Measurements from ENCODE around the gene DPH7. TPM values are rescaled to one million over a fixed set of nuclear protein-coding genes. Genes with fewer than 3 reads are reported as not detected.
A peak's percentile ranks its signal among the peaks of the same experiment; 100 is the strongest.
"Not testable (repeated sequence)": the region's sequence is repeated elsewhere in the genome, so short reads cannot be mapped to it uniquely, and the experiment has no call there.

The DPH7 gene
- 10 to 100 TPM; 38.2 to 64.2 (median 44.7) TPM for polyA plus RNA-seq (ENCODE audit: insufficient read length in 3 of 3)
- long read RNA-seq, donor 1, partial matches to known transcripts: 0 of 2 reads
- long read RNA-seq, donor 1, other reads (novel, unspliced or antisense): 0 of 2 reads
- long read RNA-seq, donor 2, partial matches to known transcripts: 0 of 4 reads
- long read RNA-seq, donor 2, other reads (novel, unspliced or antisense): 0 of 4 reads
- long read RNA-seq, donor 3, transcript DPH7-201 (9 exons, 1,847 nt): major isoform, 6 of 25 reads
- long read RNA-seq, donor 3, partial matches to known transcripts: 13 of 25 reads
- long read RNA-seq, donor 3, other reads (novel, unspliced or antisense): 5 of 25 reads
- long read RNA-seq, donor 4, partial matches to known transcripts: 0 of 3 reads
- long read RNA-seq, donor 4, other reads (novel, unspliced or antisense): 0 of 3 reads
- long read RNA-seq, donor 5: 0 reads
- long read RNA-seq, donor 6, partial matches to known transcripts: 15 of 17 reads
- long read RNA-seq, donor 6, other reads (novel, unspliced or antisense): 0 of 17 reads
- long read RNA-seq, donor 7, partial matches to known transcripts: 0 of 4 reads
- long read RNA-seq, donor 7, other reads (novel, unspliced or antisense): 0 of 4 reads
- long read RNA-seq, donor 8, partial matches to known transcripts: 0 of 4 reads
- long read RNA-seq, donor 8, other reads (novel, unspliced or antisense): 0 of 4 reads
- long read RNA-seq, donor 9, transcript DPH7-201 (9 exons, 1,847 nt): major isoform, 6 of 13 reads
- long read RNA-seq, donor 9, partial matches to known transcripts: 6 of 13 reads
- long read RNA-seq, donor 9, other reads (novel, unspliced or antisense): 0 of 13 reads
- long read RNA-seq, donor 10, partial matches to known transcripts: 0 of 5 reads
- long read RNA-seq, donor 10, other reads (novel, unspliced or antisense): 0 of 5 reads
- long read RNA-seq, donor 11, partial matches to known transcripts: 0 of 2 reads
- long read RNA-seq, donor 11, other reads (novel, unspliced or antisense): 0 of 2 reads
- long read RNA-seq, donor 12, partial matches to known transcripts: 0 of 4 reads
- long read RNA-seq, donor 12, other reads (novel, unspliced or antisense): 0 of 4 reads
- long read RNA-seq, donor 13: 0 reads
- long read RNA-seq, donor 14, partial matches to known transcripts: 11 of 15 reads
- long read RNA-seq, donor 14, other reads (novel, unspliced or antisense): 0 of 15 reads
- long read RNA-seq, donor 15, partial matches to known transcripts: 0 of 2 reads
- long read RNA-seq, donor 15, other reads (novel, unspliced or antisense): 0 of 2 reads
- long read RNA-seq, donor 16, transcript DPH7-201 (9 exons, 1,847 nt): major isoform, 8 of 12 reads
- long read RNA-seq, donor 16, partial matches to known transcripts: 0 of 12 reads
- long read RNA-seq, donor 16, other reads (novel, unspliced or antisense): 0 of 12 reads

DNA sequence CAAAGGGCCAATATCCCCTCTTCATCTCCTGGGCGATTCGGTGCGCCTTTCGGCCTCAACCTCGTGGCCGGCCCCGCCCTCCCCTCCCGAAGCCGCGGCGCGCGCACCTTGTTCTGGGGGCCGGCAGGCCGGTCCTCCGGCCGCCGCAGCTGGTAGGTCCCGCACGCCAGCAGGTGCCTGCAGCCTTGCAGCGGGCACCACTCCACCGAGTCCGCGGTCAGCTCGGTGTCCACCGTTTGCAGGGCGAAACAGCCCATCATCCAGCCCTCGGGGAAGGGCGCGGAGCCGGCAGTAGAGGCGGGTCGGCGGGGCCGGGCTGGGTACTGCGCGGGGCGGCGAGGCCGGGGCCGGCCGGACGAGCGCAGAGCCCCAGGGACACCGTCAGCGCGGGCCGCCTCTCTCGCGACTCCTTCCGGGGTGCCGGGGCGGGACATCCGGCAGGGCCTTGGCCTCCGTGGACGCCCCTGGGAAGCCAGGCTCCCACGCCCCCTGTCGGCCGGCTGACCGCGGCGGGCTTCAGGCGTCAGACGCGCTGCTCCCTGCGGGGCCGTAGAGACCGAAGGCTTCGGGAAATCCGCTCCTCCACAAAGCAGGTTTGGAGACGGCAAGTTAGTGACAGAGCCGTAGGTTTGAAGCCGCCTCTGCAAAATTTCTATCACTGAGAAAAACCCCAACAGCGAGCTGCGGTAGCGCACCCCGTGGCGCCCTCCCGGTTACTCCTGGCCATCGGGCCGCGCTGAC is at the start of gene DPH7:
DPH7 (minus strand) TSS at position 408 of the 741 bp plus-strand sequence; CDS start at position 260, 148 bp downstream.
- DNase-seq (ENCODE audit: extremely low read depth in 1 of 11, low read depth in 9 of 11, low spot score in 4 of 11): peak; percentile 70 to 94 (median 88)

- not testable (repeated sequence) for DNase-seq (ENCODE audit: extremely low read depth in 1 of 11, low read depth in 9 of 11, low spot score in 4 of 11)
Observed at GRCh38 chr9:137627406-137627805, 48.7 kb upstream of the DPH7 start.

DNA sequence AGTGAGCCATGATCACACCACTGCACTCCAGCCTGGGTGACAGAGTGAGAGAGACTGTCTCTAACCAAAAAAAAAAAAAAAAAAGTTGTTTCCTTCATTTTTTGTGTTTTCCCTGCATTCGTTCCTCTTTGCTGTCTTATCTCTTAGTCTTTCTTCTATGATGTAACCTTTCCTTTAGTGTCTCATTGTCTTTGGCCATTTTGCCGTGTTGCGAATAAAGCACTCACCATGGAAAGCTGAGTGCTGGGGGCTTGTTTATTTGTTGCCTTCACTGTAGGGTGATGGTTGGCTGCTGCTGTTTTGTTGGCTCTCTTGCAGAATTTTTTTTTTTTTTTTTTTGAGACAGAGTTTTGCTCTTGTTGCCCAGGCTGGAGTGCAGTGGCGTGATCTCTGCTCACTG is 47.7 kb upstream of the DPH7 start:
- no peak for DNase-seq (ENCODE audit: extremely low read depth in 1 of 11, low read depth in 9 of 11, low spot score in 4 of 11)

- not testable (repeated sequence) for DNase-seq (ENCODE audit: extremely low read depth in 1 of 11, low read depth in 9 of 11, low spot score in 4 of 11)
Observed at GRCh38 chr9:137622211-137622610, 43.5 kb upstream of the DPH7 start.

- no peak for DNase-seq (ENCODE audit: extremely low read depth in 1 of 11, low read depth in 9 of 11, low spot score in 4 of 11)
Observed at GRCh38 chr9:137621131-137621757, 42.5 kb upstream of the DPH7 start.

DNA sequence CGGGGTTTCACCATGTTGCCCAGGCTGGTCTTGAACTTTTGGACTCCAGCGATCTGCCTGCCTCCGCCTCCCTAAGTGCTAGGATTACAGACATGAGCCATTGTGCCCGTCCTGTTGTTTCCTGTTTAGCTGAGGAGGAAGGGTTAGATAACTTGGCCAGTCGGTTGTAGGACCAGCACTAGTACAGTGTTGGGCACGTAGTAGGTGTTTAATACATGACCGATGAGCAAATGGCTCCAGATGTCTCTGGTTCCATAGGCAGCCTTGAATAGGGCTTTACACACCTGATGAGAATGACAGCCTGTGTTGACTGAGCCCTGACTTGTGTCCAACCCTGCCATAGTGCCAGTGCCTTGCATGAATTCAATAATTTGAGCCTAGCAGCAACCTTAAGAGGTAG is 41.9 kb upstream of the DPH7 start:
- no peak for DNase-seq (ENCODE audit: extremely low read depth in 1 of 11, low read depth in 9 of 11, low spot score in 4 of 11)

DNA sequence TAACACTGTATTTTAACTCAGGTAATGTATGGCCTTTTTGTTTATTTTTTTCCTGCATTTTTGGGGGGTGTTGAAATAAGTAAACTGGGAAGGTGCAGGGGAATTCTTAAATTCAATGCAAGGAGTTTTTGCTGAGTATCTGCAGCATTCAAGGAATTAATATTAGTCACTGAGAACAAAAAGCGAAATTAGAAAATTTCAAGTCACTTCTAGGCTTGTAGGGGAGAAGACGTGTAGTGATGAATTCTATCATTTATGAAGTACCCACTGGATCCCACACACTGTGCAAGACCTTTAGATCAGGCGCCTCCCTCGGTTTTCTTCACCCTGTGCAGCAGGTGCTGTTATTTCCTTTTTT is 41.3 kb upstream of the DPH7 start:
- DNase-seq (ENCODE audit: extremely low read depth in 1 of 11, low read depth in 9 of 11, low spot score in 4 of 11): no peak

- no peak for DNase-seq (ENCODE audit: extremely low read depth in 1 of 11, low read depth in 9 of 11, low spot score in 4 of 11)
Observed at GRCh38 chr9:137619240-137620047, 40.7 kb upstream of the DPH7 start.

GRCh38 chr9:137618105-137619067 is 39.7 kb upstream of the DPH7 start, which contains the start of gene EHMT1:
TSS of gene EHMT1 (plus strand) at chr9:137619005. CDS start at chr9:137619029, 24 bp downstream.
- DNase-seq (ENCODE audit: extremely low read depth in 1 of 11, low read depth in 9 of 11, low spot score in 4 of 11): peak in 10 of 11 donors; percentile 61 to 89 (median 83)

DNA sequence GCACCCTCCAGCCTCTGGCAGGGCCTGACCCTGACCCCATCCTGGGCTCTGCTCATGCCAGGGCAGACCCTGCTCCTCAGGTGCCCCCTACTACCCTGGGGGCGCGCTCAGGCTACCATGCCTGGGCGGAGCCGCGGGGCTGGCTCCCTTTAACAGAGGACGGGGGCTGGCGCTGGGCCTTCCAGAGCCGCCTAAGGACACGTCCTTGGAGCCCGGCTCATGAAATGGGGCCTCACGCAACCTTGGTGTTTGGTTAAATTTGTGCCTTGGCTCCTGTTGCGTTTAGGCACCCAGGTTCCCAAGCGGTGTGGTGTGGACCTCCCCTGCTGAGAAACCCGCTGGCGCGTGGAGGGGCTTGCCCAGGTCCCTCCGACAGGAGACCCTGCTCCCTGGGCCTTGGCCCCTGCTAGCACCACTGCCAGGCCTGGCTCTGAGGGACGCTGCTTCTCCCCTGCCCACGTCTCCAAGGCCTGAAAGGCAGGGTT is 36.7 kb upstream of the DPH7 start:
- DNase-seq (ENCODE audit: extremely low read depth in 1 of 11, low read depth in 9 of 11, low spot score in 4 of 11): no peak

GRCh38 chr9:137614631-137615386 is 36.1 kb upstream of the DPH7 start:
- DNase-seq (ENCODE audit: extremely low read depth in 1 of 11, low read depth in 9 of 11, low spot score in 4 of 11): no peak

GRCh38 chr9:137613738-137614523 is 35.2 kb upstream of the DPH7 start:
- DNase-seq (ENCODE audit: extremely low read depth in 1 of 11, low read depth in 9 of 11, low spot score in 4 of 11): no peak

DNA sequence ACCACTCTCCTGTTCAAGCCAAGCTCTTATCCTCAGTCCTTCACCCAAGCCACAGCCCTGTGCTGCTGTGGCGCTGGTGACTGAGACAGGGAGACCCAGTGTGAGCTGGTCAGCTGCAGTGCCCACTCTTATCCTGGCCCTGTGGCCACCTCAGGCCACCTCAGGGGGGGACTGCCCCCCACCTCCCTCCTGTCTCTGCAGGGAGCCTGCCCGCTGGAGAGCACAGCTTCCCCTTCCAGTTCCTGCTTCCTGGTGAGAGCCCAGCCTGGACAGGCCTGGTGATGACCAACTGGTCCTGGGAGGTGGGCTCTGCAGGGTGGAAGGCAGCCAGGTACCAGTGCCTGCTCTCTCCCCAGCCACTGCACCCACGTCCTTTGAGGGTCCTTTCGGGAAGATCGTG is 34.5 kb upstream of the DPH7 start:
- DNase-seq (ENCODE audit: extremely low read depth in 1 of 11, low read depth in 9 of 11, low spot score in 4 of 11): no peak

GRCh38 chr9:137612741-137613142 is 34.0 kb upstream of the DPH7 start:
- no peak for DNase-seq (ENCODE audit: extremely low read depth in 1 of 11, low read depth in 9 of 11, low spot score in 4 of 11)
